Tibial nerve (tissue), 4 donors: ENCODE data around the gene RBP2.

Experiments used
- EP300 ChIP-seq, 2 donors: sonication (generic); formaldehyde crosslinking; IDR thresholded peaks; one replicate each; pipeline ENCODE4 v1.6.1; 2017; ENCODE audit warnings: antibody characterized with exemption in 2 of 2, mild to moderate bottlenecking in 1 of 2
- POLR2A ChIP-seq, 2 donors: fragments of 450-650 bp; IDR thresholded peaks; one replicate each; pipeline ENCODE4 v1.6.1; 2017; ENCODE audit warnings: antibody characterized with exemption in 2 of 2, mild to moderate bottlenecking in 2 of 2, moderate library complexity in 2 of 2
- TF ChIP-seq, protein P1 (sequence below), 5 experiments: fragments of 200-600 bp in 3 of 5; fragments of 450-650 bp in 2 of 5; sonication (generic) in 3 of 5; IDR thresholded peaks; one replicate each; pipeline ENCODE4 v1.5.1; 2016 to 2019; ENCODE audit warnings: antibody characterized with exemption in 5 of 5, mild to moderate bottlenecking in 3 of 5, moderate library complexity in 2 of 5

GRCh38 chr3:139427283-139428060 is 48.8 kb downstream of the RBP2 start:
- TF ChIP-seq, protein P1, sequence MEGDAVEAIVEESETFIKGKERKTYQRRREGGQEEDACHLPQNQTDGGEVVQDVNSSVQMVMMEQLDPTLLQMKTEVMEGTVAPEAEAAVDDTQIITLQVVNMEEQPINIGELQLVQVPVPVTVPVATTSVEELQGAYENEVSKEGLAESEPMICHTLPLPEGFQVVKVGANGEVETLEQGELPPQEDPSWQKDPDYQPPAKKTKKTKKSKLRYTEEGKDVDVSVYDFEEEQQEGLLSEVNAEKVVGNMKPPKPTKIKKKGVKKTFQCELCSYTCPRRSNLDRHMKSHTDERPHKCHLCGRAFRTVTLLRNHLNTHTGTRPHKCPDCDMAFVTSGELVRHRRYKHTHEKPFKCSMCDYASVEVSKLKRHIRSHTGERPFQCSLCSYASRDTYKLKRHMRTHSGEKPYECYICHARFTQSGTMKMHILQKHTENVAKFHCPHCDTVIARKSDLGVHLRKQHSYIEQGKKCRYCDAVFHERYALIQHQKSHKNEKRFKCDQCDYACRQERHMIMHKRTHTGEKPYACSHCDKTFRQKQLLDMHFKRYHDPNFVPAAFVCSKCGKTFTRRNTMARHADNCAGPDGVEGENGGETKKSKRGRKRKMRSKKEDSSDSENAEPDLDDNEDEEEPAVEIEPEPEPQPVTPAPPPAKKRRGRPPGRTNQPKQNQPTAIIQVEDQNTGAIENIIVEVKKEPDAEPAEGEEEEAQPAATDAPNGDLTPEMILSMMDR (IDR thresholded peaks at IDR 0.05): peak; percentile 67 to 88 (median 73)
- no peak for TF ChIP-seq POLR2A (IDR thresholded peaks at IDR 0.05)
- TF ChIP-seq EP300 (IDR thresholded peaks at IDR 0.05): no peak
